GM18502 (cell line): ENCODE data around the gene PGAM1.
"Not testable (repeated sequence)": the region's sequence is repeated elsewhere in the genome, so short reads cannot be mapped to it uniquely, and the experiment has no call there.

Source experiments
- ATAC-seq: cut with Tn5 transposase; IDR thresholded peaks from one replicate; pipeline ENCODE4 v1.9.1; 2021; ENCODE audit warnings: mild to moderate bottlenecking; ENCODE audit not compliant: unreplicated experiment, poor library complexity

The PGAM1 gene

DNA sequence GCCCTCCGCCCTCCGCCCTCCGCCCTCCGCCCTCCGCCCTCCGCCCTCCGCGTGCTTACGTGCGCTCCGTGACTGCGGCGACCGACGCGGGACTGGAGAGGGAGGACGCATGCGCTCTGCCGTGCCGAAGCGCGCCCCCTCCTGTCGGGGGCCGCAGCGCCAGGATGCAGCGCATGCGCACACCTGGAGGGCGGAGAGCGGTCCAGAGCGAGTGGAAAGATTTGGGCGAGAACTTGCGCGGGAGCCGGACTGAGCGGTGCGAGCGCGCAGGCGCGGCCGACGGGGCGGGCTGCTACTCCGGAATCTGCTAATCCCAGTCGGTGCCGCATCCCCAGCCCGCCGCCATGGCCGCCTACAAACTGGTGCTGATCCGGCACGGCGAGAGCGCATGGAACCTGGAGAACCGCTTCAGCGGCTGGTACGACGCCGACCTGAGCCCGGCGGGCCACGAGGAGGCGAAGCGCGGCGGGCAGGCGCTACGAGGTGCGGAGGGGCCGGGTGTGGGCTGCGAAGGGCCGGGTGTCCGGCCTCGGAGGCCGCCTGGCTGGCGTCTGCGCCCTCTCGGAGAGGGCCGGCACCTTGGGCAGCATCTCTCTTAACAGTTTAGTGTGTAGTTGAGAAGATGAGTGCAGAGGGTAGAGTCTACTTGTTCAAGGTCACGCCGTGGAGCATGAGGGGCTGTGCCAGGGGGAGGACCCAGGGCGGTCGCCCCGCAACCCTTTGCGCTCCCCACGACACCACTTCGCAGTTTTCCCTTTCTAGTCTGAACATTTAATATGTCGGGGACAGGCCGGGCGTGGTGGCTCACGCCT lies at the start of gene PGAM1:
TSS of gene PGAM1 (plus strand) at position 228 of the 812 bp plus-strand sequence. CDS start at position 345, 117 bp downstream.
- peak; percentile 81 for ATAC-seq

DNA sequence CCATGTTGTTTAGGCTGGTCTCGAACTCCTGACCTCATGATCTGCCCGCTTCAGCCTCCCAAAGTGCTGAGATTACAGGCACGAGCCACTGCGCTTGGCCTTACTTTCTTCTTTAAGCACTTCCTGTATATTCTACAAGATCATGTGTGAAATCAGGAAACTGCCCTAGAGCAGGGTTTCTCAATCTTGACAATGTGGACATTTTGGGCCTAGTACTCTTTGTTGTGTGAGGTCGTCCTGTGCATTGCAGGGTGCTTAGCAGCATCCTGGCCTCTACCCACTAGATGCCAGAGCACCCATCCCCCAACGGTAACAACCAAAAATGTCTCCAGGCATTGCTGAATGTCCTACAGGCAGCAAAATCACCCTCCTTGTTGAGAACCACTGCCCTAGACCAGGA lies 49.6 kb upstream of the PGAM1 start:
- no peak for ATAC-seq

DNA sequence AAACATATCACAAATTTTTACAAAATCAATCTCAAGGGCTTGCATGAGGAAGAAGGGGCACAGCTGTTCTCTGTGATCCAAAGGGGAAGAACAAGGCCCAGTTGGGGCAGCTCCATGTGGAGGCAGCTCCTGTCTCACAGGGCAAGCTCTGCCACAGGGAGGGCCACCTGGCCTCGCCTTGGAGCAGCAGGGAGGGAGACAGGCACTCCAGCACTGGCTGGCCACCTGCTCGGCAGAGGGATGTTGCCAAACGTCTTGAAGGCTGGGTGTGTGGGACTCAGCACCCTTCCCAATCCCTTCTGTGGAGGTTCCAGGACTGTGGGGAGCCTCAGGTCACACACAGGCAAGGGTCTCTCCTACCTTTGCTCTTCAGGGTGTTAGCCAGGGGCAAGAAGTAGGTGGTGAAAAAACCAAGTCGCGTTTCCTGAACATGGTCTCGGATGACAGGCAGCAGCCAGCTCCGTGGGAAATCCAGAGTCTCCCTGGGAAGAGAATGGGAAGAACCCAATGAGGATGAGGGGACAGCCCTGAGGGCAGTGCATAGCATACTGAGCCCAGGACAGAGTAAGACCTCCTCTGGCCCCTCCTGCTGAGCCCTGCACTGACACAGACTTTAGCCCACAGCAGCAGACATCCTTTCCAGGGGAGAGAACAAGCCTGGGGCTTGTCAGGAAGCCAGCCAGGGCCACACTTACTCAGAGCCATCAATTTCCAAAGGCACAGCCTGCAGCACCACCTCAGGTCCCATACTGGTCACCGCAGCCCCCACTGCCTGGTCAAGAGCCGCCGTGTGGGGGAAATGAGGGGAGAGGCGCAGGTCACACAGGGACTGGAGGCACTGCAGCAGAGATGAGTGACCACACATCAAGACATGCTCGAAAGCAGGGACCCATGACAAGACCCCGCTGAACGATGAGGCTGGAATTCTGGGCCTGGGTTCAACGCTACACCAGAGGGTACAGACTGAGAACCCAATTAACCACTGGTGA lies 46.8 kb upstream of the PGAM1 start:
- no peak for ATAC-seq

- ATAC-seq, result no peak
These were observed 45.5 kb upstream of the PGAM1 start for GRCh38 chr10:97380516-97380915.

DNA sequence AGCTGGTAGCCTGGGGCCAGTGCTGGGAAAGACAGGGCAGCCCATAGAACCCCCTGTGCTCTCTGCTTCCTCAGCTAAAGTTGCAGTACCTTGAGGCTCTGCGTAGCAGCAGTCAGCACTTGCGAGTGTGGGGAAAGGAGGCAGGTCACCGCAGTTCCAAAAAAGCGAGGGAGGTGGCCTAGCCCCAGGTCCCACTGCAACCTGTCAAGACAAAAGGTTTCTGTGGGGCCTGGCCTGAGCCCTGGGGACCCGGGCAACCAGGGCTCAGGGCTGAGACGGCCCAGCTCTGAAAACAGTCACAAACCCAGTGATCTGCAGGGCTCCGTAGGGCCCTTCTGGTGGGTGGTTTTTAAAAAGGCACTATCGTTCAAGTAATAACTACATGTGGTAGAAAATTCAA lies 44.4 kb upstream of the PGAM1 start:
- no peak for ATAC-seq

DNA sequence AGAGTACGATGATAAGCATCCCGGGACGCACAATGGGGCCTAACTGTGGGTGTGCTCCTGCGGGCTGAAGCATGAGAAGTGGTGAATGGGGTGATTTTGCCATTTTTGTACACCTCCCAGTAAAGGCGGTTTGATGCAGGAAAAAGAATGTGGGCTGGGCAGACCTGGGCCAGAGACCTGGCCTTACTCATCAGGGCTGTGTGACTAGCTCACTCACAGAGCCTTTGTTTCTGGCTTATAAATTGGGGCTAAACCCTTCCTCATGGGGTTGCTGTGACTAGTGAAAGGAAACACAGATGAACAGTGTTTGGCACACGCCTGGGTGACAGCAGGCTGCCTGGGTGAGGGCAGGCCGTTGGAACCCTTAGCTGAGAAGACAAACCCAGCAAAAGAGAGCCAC lies 42.8 kb upstream of the PGAM1 start:
- no peak for ATAC-seq

- no peak for ATAC-seq
These were observed 41.8 kb upstream of the PGAM1 start for GRCh38 chr10:97384156-97384555.

DNA sequence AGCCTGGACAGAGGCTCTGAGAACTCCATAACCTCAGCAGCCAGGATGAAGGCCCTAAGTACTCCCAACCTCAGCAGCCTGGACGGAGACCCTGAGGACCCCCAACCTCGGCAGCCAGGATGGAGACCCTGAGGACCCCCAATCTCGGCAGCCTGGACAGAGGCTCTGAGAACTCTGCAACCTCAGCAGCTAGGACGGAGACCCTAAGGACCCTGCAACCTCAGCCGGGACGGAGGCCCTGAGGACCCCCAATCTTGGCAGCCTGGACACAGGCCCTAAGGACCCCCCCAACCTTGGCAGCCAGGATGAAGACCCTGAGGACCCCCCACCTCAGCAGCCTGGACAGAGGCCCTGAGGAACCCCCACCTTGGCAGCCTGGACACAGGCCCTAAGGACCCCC lies 41.4 kb upstream of the PGAM1 start:
- ATAC-seq, result no peak

- ATAC-seq, result no peak
These were observed 40.4 kb upstream of the PGAM1 start for GRCh38 chr10:97385565-97385964.

DNA sequence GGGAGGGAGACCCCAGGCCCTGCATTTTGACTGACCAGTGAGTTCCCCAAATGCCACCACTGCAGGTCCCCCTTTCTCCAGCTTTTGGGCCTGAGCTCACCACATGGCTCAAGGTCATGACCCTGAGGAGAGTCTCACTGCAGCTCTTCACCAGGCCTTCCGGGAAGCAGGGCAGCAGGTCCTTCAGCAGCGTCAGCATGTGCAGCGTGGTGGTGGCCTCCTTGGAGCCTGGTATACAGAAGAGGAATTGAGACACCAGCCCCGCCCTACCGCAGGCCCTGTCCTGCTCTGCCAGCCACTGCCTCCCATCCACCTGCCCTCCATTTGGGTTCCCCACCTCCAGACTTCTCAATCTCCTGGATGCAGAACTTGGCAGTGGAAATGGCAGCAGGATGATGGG lies 37.8 kb upstream of the PGAM1 start:
- no peak for ATAC-seq

DNA sequence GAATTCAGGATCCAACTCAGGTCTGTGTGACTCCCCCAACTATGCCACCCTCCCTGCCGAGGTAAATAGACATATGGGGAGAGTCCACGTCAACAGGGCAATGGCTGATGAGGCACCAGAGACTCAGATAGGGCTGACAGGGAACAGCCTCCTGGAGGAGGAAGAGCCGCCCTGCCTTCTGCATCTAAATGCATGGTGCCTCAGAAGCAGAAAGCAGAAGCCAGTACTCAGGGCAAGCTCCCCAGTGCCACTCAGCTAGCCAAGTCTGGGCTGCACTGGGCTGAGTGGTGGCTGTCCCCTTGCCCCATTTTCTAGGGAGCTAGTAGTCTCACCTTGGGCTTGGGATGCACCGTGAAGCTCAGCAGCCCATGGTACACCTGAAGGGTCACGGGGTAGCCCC lies 35.9 kb upstream of the PGAM1 start:
- no peak for ATAC-seq

GRCh38 chr10:97393034-97393573 lies 32.9 kb upstream of the PGAM1 start:
- ATAC-seq, result no peak

DNA sequence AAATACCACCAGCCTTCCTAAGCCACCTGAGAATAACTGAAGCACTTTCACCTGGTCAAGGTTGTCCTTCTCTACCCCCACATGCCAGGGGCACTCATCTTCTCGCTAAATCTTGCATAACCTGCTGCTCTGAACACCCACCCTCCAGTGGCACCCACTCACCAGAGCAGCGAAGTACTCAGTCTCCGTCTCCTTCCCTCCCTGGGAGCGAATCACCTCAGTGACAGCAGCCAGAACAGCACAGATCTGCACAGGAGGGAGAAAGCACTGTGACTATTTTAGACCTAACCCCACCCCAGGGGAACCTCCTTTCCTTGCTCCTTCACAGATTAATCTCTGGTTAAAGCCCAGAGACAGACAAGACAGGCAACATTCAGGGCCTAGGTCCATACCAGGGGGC lies 29.9 kb upstream of the PGAM1 start:
- no peak for ATAC-seq

GRCh38 chr10:97399843-97400545 lies 26.0 kb upstream of the PGAM1 start:
- no peak for ATAC-seq

GRCh38 chr10:97400665-97401454 lies 25.1 kb upstream of the PGAM1 start, which contains the start of gene RRP12:
Gene RRP12, minus strand, starts transcription at chr10:97401340. Its CDS starts 109 bp downstream, at chr10:97401231.
- ATAC-seq, result peak; percentile 98

- no peak for ATAC-seq
These were observed 24.5 kb upstream of the PGAM1 start for GRCh38 chr10:97401455-97401919.

DNA sequence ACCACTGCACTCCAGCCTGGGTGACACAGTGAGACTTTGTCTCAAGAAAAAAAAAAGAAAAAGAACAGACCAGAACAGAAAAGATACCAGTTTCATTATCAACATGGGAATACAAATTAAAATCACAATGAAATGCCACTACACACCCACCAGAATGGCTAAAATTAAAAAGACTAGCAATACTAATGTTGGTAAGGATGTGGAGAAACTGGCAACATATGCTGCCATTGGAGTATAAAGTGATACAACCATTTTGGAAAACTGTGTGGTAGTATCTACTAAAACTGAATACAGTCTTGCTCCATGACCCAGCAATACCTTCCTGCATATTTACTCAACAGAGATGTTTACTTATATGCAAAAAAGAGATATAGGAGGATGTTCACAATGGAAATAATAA lies 21.9 kb upstream of the PGAM1 start:
- no peak for ATAC-seq

- ATAC-seq, result no peak
These were observed 19.9 kb upstream of the PGAM1 start for GRCh38 chr10:97406064-97406463.

GRCh38 chr10:97406483-97406882 lies 19.5 kb upstream of the PGAM1 start:
- ATAC-seq, result not testable (repeated sequence)
